Testis (tissue), 2 donors: ENCODE data around the gene SHC3.

Source experiments
- POLR2A ChIP-seq: fragments of 450-650 bp; IDR thresholded peaks from one replicate; pipeline ENCODE4 v1.6.1; 2017; ENCODE audit warnings: antibody characterized with exemption, mild to moderate bottlenecking, moderate library complexity
- TF ChIP-seq, protein P1 (sequence below), 3 experiments: fragments of 450-650 bp in 2 of 3; fragments of 200-600 bp in 1 of 3; sonication (generic) in 1 of 3; IDR thresholded peaks; one replicate each; pipeline ENCODE4 v1.5.1; 2016 to 2019; ENCODE audit warnings: antibody characterized with exemption in 3 of 3, mild to moderate bottlenecking in 2 of 3, moderate library complexity in 1 of 3

- TF ChIP-seq, protein P1, sequence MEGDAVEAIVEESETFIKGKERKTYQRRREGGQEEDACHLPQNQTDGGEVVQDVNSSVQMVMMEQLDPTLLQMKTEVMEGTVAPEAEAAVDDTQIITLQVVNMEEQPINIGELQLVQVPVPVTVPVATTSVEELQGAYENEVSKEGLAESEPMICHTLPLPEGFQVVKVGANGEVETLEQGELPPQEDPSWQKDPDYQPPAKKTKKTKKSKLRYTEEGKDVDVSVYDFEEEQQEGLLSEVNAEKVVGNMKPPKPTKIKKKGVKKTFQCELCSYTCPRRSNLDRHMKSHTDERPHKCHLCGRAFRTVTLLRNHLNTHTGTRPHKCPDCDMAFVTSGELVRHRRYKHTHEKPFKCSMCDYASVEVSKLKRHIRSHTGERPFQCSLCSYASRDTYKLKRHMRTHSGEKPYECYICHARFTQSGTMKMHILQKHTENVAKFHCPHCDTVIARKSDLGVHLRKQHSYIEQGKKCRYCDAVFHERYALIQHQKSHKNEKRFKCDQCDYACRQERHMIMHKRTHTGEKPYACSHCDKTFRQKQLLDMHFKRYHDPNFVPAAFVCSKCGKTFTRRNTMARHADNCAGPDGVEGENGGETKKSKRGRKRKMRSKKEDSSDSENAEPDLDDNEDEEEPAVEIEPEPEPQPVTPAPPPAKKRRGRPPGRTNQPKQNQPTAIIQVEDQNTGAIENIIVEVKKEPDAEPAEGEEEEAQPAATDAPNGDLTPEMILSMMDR (IDR thresholded peaks at IDR 0.05) = no peak
- no peak for TF ChIP-seq POLR2A
Observed at GRCh38 chr9:88990729-88991065, 187.9 kb downstream of the SHC3 start.
